HG02571 (cell line): ENCODE results near the gene ABTB2.
"Not testable (repeated sequence)": the region's sequence is repeated elsewhere in the genome, so short reads cannot be mapped to it uniquely, and the experiment has no call there.

ENCODE experiments used
- ATAC-seq: cut with Tn5 transposase; IDR thresholded peaks from one replicate; pipeline ENCODE4 v1.9.1; 2021; ENCODE audit warnings: mild to moderate bottlenecking, moderate library complexity; ENCODE audit not compliant: unreplicated experiment

Gene ABTB2

GRCh38 chr11:34267013-34267412 is 90.8 kb downstream of the ABTB2 start:
- no peak for ATAC-seq

DNA sequence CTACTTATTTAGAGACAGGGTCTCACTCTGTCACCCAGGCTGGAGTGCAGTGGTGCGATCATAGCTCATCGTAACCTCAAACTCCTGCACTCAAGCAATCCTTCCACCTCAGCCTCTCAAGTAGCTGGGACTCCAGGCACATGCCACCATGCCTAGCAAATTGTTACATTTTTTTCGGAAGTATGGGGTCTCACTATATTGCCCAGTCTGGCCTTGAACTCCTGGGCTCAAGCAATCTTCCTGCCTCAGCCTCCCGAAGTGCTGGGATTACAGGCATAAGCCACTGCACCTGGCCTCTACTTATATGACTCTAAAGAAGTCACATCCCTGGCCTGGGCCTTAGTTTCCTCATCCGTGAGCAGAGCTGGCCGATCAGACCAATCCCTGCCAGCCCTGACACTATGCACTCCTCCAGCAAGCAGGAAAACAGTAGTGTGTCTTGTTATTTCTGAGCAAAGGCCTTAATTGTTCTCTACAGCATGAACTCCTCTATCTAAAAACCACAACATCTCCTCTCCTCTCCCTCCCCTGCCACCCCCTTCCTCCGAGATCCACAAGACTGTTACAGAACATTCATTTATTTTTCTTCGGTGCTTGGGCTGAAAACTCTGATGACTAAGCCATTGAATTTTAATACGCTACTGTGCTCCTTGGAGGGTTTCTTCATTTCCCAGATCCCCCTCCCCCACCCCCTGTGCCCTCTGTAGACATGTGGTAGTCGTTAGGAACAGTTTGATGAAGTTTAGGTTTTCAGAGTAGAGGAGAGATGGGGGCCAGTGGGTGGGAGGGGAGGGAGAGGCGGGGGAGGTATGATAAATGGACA is 91.5 kb downstream of the ABTB2 start:
- ATAC-seq: no peak

GRCh38 chr11:34264303-34265110 is 93.3 kb downstream of the ABTB2 start:
- ATAC-seq: no peak

- no peak for ATAC-seq
These were observed 94.2 kb downstream of the ABTB2 start for GRCh38 chr11:34263441-34264091.

GRCh38 chr11:34262531-34263081 is 95.2 kb downstream of the ABTB2 start:
- no peak for ATAC-seq

- no peak for ATAC-seq
These were observed 96.0 kb downstream of the ABTB2 start for GRCh38 chr11:34261820-34262219.

GRCh38 chr11:34261095-34261494 is 96.7 kb downstream of the ABTB2 start:
- ATAC-seq: no peak

DNA sequence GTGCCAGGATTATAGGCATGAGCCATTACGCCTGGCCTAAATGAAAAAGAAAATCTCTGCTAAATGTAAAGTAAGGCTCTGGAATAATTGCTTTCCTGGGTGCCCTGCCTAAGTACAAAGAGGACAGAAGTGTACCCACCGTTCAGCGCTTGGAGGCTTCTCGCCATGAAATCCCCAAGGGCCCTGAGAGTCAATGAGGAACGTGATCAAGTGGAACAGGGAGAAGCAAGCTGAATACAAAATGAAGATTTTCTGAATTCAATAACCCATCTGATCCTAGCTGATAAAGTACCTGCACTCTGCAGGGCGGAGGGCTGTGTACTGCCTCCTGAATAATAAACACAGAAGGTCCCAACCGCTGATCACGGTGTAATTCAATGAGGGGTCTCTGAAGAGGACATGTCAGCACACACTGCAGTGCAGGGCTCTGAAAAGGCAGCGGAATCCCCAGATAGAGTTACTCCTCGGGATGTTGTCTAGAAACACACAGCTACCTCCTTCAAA is 97.7 kb downstream of the ABTB2 start:
- ATAC-seq: no peak

DNA sequence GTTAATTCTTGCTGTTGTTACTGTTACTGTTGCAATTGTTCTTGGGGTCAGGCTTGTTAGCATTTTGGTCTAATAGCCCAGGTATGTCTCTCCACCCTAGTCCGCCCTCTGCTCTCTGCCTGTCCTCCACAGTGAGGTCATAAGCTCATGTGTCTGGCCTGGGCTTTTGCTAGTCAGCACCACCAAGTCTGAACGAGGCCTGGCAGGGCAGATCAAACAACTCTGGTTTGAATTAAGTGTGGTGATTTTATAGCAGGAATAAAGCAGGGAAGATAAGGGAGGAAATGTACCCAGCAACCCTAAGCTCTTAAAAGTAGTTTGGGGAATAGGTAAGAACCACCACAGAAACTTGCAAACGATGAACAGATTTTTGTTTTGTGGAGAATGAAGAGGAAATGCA is 98.7 kb downstream of the ABTB2 start:
- ATAC-seq: no peak

DNA sequence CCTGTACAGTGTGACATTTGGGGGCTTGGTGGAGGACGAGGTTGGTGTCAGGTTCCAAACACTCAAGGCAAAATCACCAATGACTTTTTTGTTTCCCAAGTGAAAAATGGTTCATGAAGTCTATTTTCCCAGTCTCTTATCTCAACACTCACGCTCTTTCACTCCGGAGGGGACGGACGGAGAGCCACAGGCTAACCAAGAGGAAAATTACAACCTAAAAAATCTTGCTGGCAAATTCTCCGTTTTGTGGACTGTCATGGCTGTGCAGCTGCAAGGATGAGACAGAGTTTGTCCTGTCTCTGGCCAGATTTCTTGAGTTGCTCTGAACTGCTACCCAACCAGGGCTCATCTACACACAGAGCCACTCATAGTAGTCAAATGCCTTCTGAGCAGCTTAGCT is 101.2 kb downstream of the ABTB2 start:
- ATAC-seq: no peak

GRCh38 chr11:34256150-34256549 is 101.7 kb downstream of the ABTB2 start:
- no peak for ATAC-seq

DNA sequence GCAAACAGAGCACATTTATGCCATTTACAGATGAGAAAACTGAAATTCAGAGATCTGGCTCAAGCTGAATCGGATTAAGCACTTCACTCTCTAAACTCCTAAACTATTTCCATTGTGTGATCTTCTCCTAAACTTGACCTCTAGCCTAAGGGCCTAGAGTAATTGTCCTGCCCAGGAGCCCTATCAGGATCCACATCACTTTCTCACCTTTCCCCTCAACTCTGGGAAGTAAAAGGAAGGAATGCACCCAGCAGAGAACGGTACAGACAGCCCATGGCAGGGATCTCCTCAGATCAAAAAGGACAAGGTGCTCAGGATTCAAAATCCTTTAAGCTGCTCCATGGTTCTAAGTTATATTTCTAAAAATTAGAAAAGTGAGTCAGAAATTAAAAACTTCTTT is 102.7 kb downstream of the ABTB2 start:
- no peak for ATAC-seq

- no peak for ATAC-seq
These were observed 103.8 kb downstream of the ABTB2 start for GRCh38 chr11:34254011-34254410.

- ATAC-seq: no peak
These were observed 105.2 kb downstream of the ABTB2 start for GRCh38 chr11:34252651-34253050.

- ATAC-seq: no peak
These were observed 105.8 kb downstream of the ABTB2 start for GRCh38 chr11:34252015-34252414.

- no peak for ATAC-seq
These were observed 106.2 kb downstream of the ABTB2 start for GRCh38 chr11:34251589-34251980.

DNA sequence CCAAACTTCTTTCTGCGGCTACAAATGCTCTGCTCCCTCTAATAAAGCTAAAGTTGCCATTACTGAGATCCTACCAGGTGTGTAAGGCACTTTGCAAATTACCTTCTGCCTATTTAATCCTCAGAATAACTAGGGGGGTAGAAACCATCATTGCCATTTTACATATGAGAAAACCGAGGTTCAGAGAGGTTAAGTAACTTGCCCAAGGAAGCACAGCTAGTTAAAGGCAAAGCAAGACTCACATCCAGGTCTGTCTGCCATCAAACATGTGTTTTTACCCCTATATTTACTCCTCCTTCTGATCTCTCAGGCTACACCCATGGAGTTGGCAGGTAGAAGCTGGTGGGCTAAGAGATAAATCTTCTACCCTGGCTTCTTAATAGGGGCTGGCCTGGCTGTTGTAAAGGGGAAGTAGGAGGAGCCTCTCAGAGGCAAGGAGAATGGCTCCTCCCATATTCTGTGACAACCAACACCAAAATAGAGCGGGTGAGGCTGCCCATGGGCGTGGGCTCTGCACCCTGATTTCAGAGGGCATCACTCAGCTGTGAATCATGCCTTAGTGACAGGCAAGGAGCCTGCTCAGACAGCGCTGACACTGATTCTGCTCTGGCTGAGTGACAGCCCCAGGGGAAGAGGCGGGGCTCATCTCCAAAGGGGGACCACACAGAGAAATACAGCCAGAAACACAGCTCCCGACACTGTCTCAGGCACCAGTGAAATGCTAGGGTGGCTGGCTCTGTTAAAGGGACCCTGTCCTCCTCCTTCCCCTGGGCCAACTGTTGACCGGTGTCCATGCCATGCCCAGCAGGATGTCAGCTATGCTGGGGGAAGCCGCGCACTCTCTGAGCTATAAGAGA is 106.8 kb downstream of the ABTB2 start:
- ATAC-seq: peak; percentile 92

- ATAC-seq: no peak
These were observed 107.6 kb downstream of the ABTB2 start for GRCh38 chr11:34250211-34250610.

- no peak for ATAC-seq
These were observed 108.4 kb downstream of the ABTB2 start for GRCh38 chr11:34249439-34249838.

GRCh38 chr11:34246511-34246910 is 111.3 kb downstream of the ABTB2 start:
- ATAC-seq: not testable (repeated sequence)
